Fibroblast of the aortic adventitia (primary cell): ENCODE data around the gene C19orf33. TPM values are rescaled to one million over a fixed set of nuclear protein-coding genes. Genes with fewer than 3 reads are reported as not detected.

ENCODE experiments used
- DNase-seq: peaks from one replicate; pipeline ENCODE4 v3.0.0-alpha.2; 2010; ENCODE audit warnings: low read depth
- H3K4me3 ChIP-seq: 2 replicates; pipeline ENCODE4 v1.5.1; 2011; ENCODE audit warnings: low read depth, mild to moderate bottlenecking, control low read depth, low read length, moderate library complexity
- total RNA-seq: library from RNA; depleted of rRNA; stranded (reverse); fragments of >200 nt; gene quantifications from 2 replicates; pipeline ENCODE4 v1.2.3, GENCODE V29; 2012; ENCODE audit warnings: low replicate concordance
- TF ChIP-seq, protein P1 (sequence below): IDR thresholded peaks from 2 replicates; pipeline ENCODE4 v1.5.1; 2011; ENCODE audit warnings: mild to moderate bottlenecking, low read length, control low read depth, inconsistent platforms; ENCODE audit not compliant: insufficient read depth

The C19orf33 gene
- total RNA-seq, 1 donor = 0.45 TPM

DNA sequence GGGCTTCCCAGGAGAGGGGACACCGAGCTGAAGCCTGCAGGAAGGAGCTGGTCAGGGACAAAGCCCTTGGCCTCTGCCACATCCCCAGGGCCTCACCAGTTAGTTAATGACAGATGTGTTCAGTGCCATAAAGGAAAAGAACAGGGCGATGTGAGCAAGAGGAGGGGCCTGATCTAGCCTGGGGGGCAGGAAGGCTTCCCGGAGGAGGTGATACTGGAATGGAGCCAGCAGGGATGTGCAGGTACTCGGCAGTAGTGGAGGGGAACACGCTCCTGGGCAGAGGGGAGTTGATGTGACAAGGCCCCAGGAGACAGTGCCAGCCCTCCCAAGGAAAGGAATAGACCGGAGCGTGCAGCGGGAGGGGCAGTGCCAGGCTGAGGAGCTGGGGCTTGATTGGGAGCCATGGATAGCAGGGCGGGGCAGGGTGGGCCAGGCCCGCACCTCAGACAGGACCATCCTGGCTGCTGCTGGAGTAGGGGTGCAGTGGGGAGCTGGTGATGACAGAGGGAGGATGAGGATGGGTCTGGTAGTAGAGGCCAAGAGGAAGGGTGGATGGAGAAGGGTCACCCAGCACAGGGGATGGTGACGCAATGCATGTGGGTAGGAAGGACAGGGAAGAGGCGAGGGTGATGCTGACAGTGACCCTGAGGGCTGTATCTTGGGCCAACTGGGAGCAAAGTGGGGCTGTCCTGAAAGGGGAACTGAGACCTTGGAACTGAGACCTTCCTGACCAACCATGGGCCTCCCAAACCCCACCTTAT lies 4.1 kb downstream of the C19orf33 start:
- TF ChIP-seq, protein P1, sequence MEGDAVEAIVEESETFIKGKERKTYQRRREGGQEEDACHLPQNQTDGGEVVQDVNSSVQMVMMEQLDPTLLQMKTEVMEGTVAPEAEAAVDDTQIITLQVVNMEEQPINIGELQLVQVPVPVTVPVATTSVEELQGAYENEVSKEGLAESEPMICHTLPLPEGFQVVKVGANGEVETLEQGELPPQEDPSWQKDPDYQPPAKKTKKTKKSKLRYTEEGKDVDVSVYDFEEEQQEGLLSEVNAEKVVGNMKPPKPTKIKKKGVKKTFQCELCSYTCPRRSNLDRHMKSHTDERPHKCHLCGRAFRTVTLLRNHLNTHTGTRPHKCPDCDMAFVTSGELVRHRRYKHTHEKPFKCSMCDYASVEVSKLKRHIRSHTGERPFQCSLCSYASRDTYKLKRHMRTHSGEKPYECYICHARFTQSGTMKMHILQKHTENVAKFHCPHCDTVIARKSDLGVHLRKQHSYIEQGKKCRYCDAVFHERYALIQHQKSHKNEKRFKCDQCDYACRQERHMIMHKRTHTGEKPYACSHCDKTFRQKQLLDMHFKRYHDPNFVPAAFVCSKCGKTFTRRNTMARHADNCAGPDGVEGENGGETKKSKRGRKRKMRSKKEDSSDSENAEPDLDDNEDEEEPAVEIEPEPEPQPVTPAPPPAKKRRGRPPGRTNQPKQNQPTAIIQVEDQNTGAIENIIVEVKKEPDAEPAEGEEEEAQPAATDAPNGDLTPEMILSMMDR = no peak
- no peak for DNase-seq
- H3K4me3 ChIP-seq = no peak overlapping the region

DNA sequence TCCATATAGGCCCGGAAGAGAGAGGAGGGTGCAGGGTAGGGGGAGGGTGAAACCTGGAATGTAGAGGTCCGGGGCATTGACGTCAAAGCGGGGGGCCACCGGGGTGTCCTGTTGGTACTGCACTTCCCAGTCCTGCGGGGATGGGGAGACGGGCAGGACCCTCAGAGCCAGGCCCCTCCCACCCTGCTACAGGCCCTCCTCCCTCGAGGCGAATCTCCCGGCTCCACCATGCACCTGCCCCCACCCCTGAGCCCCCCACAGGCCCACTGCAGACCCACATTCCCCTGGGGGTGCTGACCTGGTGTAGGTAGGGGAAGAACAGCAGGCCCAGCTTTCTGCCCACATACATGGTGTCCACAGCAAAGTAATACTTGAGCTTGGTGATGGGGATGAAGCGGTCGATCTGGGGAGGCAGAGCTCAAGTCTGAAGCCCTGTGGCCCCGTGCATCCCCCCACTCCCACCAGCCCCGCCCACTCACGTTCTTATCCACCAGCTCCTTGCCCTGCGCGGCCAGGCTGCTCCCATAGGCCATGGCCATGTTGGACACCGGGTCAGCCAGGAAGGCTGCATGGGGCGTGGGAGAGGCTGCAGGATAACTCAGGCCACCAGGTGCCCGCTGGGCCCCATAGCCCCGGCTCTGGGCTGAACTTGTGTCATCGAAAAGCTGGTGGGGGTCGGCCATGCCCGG lies 5.0 kb downstream of the C19orf33 start:
- TF ChIP-seq, protein P1 = no peak
- H3K4me3 ChIP-seq = no peak overlapping the region
- no peak for DNase-seq

DNA sequence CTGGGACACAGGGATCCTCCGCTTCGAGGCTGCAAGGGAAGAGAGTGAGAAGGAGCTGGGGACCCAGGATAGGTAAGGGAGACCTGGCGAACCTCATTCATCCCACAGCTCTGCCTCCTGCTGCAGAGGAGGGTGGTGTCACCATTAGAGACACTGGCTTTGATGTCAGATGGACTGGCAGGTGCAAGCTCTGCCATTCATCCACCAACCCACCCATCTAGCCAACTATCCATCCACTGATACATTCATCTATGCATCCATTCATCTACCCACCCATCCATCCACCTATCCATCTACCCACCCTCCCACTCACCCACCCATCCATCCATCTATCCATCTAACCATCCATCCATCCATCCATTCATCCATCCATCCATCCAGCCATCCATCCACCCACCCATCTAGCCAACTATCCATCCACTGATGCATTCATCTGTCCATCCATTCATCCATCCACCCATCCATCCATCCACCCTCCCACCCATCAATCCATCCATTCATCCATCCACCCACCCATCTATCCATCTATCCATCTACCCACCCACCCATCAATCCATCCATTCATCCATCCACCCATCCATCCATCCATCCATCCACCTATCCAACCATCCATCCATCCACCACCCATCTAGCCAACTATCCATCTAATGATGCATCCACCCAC lies 5.7 kb downstream of the C19orf33 start:
- H3K4me3 ChIP-seq = no peak overlapping the region
- TF ChIP-seq, protein P1 = no peak
- no peak for DNase-seq

DNA sequence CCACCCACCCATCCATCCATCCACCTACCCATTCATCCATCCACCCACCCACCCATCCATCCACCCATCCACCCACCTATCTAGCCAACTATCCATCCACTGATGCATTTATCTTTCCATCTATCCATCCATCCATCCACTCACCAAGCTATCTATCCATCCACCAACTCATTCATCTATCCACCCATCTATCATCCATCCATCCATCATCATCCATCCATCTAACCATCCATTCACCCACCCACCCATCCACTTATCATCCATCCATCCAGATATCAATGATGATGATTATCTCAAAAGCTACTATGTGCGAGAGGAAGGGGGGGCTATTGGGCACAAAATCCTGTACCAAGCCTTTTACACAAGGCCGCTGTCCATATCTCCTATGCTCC lies 6.2 kb downstream of the C19orf33 start:
- H3K4me3 ChIP-seq = no peak overlapping the region
- TF ChIP-seq, protein P1 = no peak
- no peak for DNase-seq

DNA sequence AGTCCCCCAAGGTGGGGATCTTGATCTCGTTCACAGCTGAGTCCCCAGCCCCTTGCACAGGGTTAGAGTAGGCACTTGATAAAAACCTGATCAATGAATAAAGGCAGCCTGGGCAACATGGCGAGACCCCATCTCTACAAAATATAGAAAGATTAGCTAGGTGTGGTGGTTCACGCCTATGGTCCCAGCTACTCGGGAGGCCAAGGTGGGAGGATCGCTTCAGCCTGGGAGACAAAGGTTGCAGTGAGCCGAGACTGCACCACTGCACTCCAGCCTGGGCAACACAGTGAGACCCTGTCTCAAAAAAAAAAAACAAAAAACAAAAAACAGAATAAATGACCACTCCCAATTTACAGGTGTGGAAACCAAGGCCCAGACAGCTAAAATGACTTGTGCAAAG lies 6.9 kb downstream of the C19orf33 start:
- TF ChIP-seq, protein P1 = no peak
- H3K4me3 ChIP-seq = no peak overlapping the region
- no peak for DNase-seq

DNA sequence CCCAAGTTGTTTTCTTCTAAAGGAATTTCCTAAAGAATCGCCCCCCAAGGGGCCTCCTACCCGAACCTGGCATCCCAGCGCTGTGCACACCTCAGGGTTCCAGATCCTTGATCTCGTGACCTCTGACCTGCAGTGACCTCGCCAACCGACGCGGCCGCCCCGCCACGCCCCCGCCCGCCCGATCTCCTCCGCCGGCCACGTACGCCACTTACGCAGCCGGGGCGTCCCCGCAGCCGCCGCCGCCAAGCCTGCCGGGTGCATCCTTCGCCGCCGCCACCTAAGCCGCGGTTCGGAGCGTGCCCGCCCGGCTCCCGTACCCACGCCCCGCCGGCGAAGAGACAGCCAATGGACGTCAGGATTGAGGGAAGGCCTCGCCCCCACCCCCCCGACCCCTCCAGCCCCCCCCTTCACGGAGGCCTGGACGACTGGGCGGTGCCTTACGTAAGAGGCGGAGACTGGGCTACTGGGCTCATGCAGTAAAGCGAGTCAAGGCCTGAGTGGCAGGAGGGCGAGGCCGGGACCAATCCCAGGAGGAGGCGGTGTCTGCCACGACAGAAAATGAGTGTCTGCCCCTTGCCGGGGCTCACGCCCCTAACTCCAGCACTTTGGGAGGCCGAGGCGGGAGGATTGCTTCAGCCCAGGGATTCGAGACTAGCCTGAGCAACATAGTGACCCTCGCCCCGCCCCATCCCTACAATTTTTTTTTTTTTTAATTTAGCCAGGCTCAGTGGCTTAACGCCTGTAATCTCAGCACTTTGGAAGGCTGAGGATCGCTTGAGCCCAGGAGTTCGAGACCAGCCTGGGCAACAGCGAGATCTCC lies 11.8 kb downstream of the C19orf33 start, which contains the start of gene YIF1B:
Gene YIF1B, minus strand, starts transcription at position 291 of the 820 bp plus-strand sequence. Its CDS starts 30 bp downstream, at position 261.
- H3K4me3 ChIP-seq = peak within 1 kb of the TSS; percentile 80
- TF ChIP-seq, protein P1 = no peak
- DNase-seq = peak; percentile 97
